Neuron (in vitro differentiated cells): Measurements from ENCODE around the gene CHMP2B.

Experiments
- H2AFZ ChIP-seq: one replicate; pipeline ENCODE4 v1.6.1; 2013; ENCODE audit warnings: low read depth, mild to moderate bottlenecking, inconsistent platforms, low read length, moderate library complexity
- H3K27me3 ChIP-seq: one replicate; pipeline ENCODE4 v1.6.1; 2013; ENCODE audit warnings: low read length; ENCODE audit not compliant: insufficient read depth
- H3K36me3 ChIP-seq: one replicate; pipeline ENCODE4 v1.6.1; 2013; ENCODE audit warnings: low read length; ENCODE audit not compliant: insufficient read depth
- H3K4me1 ChIP-seq: one replicate; pipeline ENCODE4 v1.6.1; 2013; ENCODE audit warnings: low read length; ENCODE audit not compliant: insufficient read depth
- H3K4me3 ChIP-seq: 2 replicates; pipeline ENCODE4 v1.5.1; 2013; ENCODE audit warnings: mild to moderate bottlenecking, low read length, moderate library complexity
- H3K9me3 ChIP-seq: one replicate; pipeline ENCODE4 v1.6.1; 2013; ENCODE audit warnings: low read length

The CHMP2B gene

GRCh38 chr3:87203809-87204208, 23.3 kb upstream of the CHMP2B start:
- no peak overlapping the region for H2AFZ ChIP-seq
- H3K4me3 ChIP-seq, result no peak overlapping the region
- peaks cover 31% of the 10 kb centered on the region for H3K4me1 ChIP-seq
- H3K27me3 ChIP-seq, result no peaks in the 10 kb centered on the region
- H3K9me3 ChIP-seq, result no peaks in the 10 kb centered on the region
- H3K36me3 ChIP-seq, result no peaks in the 10 kb centered on the region

GRCh38 chr3:87206070-87206469, 21.0 kb upstream of the CHMP2B start:
- no peaks in the 10 kb centered on the region for H3K36me3 ChIP-seq
- no peaks in the 10 kb centered on the region for H3K9me3 ChIP-seq
- peaks cover 18% of the 10 kb centered on the region for H3K4me1 ChIP-seq
- H3K4me3 ChIP-seq, result no peak overlapping the region
- no peaks in the 10 kb centered on the region for H3K27me3 ChIP-seq
- H2AFZ ChIP-seq, result no peak overlapping the region

- H3K36me3 ChIP-seq, result no peaks in the 10 kb centered on the region
- H3K27me3 ChIP-seq, result no peaks in the 10 kb centered on the region
- no peak overlapping the region for H2AFZ ChIP-seq
- H3K4me3 ChIP-seq, result no peak overlapping the region
- H3K9me3 ChIP-seq, result no peaks in the 10 kb centered on the region
- H3K4me1 ChIP-seq, result peaks cover 18% of the 10 kb centered on the region
These were observed 20.5 kb upstream of the CHMP2B start for GRCh38 chr3:87206635-87207034.

GRCh38 chr3:87207460-87207859, 19.6 kb upstream of the CHMP2B start:
- Histone ChIP-seq H3K4me3 (no peak overlapping the region), H3K36me3 (no peaks in the 10 kb centered on the region), H3K9me3 (no peaks in the 10 kb centered on the region), H3K4me1 (peaks cover 18% of the 10 kb centered on the region), H2AFZ (no peak overlapping the region), H3K27me3 (no peaks in the 10 kb centered on the region)

GRCh38 chr3:87209111-87209510, 18.0 kb upstream of the CHMP2B start:
- Histone ChIP-seq H3K9me3 (no peaks in the 10 kb centered on the region), H3K4me1 (peaks cover 12% of the 10 kb centered on the region), H3K4me3 (no peak overlapping the region), H3K36me3 (no peaks in the 10 kb centered on the region), H3K27me3 (no peaks in the 10 kb centered on the region), H2AFZ (no peak overlapping the region)

- no peaks in the 10 kb centered on the region for H3K9me3 ChIP-seq
- no peaks in the 10 kb centered on the region for H3K36me3 ChIP-seq
- H3K4me1 ChIP-seq, result no peaks in the 10 kb centered on the region
- no peak overlapping the region for H2AFZ ChIP-seq
- no peak overlapping the region for H3K4me3 ChIP-seq
- H3K27me3 ChIP-seq, result peaks cover 4% of the 10 kb centered on the region
These were observed 8.5 kb upstream of the CHMP2B start for GRCh38 chr3:87218560-87218959.

GRCh38 chr3:87219611-87220010, 7.5 kb upstream of the CHMP2B start:
- H3K36me3 ChIP-seq, result no peaks in the 10 kb centered on the region
- no peak overlapping the region for H3K4me3 ChIP-seq
- H3K27me3 ChIP-seq, result peaks cover 4% of the 10 kb centered on the region
- no peaks in the 10 kb centered on the region for H3K9me3 ChIP-seq
- H2AFZ ChIP-seq, result no peak overlapping the region
- H3K4me1 ChIP-seq, result no peaks in the 10 kb centered on the region

- H3K9me3 ChIP-seq, result no peaks in the 10 kb centered on the region
These were observed 1.4 kb upstream of the CHMP2B start for GRCh38 chr3:87225659-87226058.

GRCh38 chr3:87227835-87228144, 681 bp downstream of the CHMP2B start:
- H2AFZ ChIP-seq, result peak overlapping the region; percentile 94
- peaks cover 13% of the 10 kb centered on the region for H3K4me1 ChIP-seq
- H3K27me3 ChIP-seq, result peaks cover 9% of the 10 kb centered on the region
- no peaks in the 10 kb centered on the region for H3K9me3 ChIP-seq
- no peaks in the 10 kb centered on the region for H3K36me3 ChIP-seq
- H3K4me3 ChIP-seq, result peak overlapping the region; percentile 95

More at GRCh38 chr3:87225659-87226058, 1.4 kb upstream of the CHMP2B start:
- Histone ChIP-seq H3K36me3 (no peaks in the 10 kb centered on the region), H2AFZ (no peak overlapping the region), H3K4me1 (peaks cover 13% of the 10 kb centered on the region), H3K4me3 (no peak overlapping the region), H3K27me3 (peaks cover 13% of the 10 kb centered on the region)

- peaks cover 13% of the 10 kb centered on the region for H3K4me1 ChIP-seq
- H3K9me3 ChIP-seq, result no peaks in the 10 kb centered on the region
- no peak overlapping the region for H2AFZ ChIP-seq
- peak overlapping the region; percentile 95 for H3K4me3 ChIP-seq
- no peaks in the 10 kb centered on the region for H3K36me3 ChIP-seq
- H3K27me3 ChIP-seq, result peaks cover 9% of the 10 kb centered on the region
These were observed 1.2 kb downstream of the CHMP2B start for GRCh38 chr3:87228316-87228715.

GRCh38 chr3:87229113-87229512, 2.0 kb downstream of the CHMP2B start:
- Histone ChIP-seq H3K36me3 (no peaks in the 10 kb centered on the region), H3K4me1 (peaks cover 13% of the 10 kb centered on the region), H3K9me3 (no peaks in the 10 kb centered on the region), H3K27me3 (peaks cover 9% of the 10 kb centered on the region), H3K4me3 (no peak overlapping the region), H2AFZ (no peak overlapping the region)

- H3K4me3 ChIP-seq, result no peak overlapping the region
- no peaks in the 10 kb centered on the region for H3K9me3 ChIP-seq
- no peak overlapping the region for H2AFZ ChIP-seq
- H3K4me1 ChIP-seq, result no peaks in the 10 kb centered on the region
- no peaks in the 10 kb centered on the region for H3K27me3 ChIP-seq
- H3K36me3 ChIP-seq, result no peaks in the 10 kb centered on the region
These were observed 6.7 kb downstream of the CHMP2B start for GRCh38 chr3:87233805-87234204.

GRCh38 chr3:87236093-87236492, 9.0 kb downstream of the CHMP2B start:
- no peaks in the 10 kb centered on the region for H3K36me3 ChIP-seq
- H3K9me3 ChIP-seq, result no peaks in the 10 kb centered on the region
- H3K4me3 ChIP-seq, result no peak overlapping the region
- no peaks in the 10 kb centered on the region for H3K27me3 ChIP-seq
- no peak overlapping the region for H2AFZ ChIP-seq
- H3K4me1 ChIP-seq, result no peaks in the 10 kb centered on the region

- no peak overlapping the region for H2AFZ ChIP-seq
- no peak overlapping the region for H3K4me3 ChIP-seq
These were observed 19.7 kb downstream of the CHMP2B start for GRCh38 chr3:87246662-87247429.

More at GRCh38 chr3:87246662-87247429, 19.7 kb downstream of the CHMP2B start:
- Histone ChIP-seq H3K4me1 (no peaks in the 10 kb centered on the region), H3K36me3 (peaks cover 19% of the 10 kb centered on the region), H3K9me3 (no peaks in the 10 kb centered on the region), H3K27me3 (no peaks in the 10 kb centered on the region)
